Spinal cord (tissue), 10 donors: ENCODE results near the gene COL16A1. TPM values are rescaled to one million over a fixed set of nuclear protein-coding genes. Genes with fewer than 3 reads are reported as not detected.
A peak's percentile ranks its signal among the peaks of the same experiment; 100 is the strongest.

Experiments
- DNase-seq, 6 donors: peaks; one replicate each; pipeline versions ENCODE4 v3.0.0 to v3.0.0-alpha.2; 2013 to 2015; ENCODE audit warnings: low spot score in 6 of 6, low read depth in 4 of 6
- H3K27ac ChIP-seq: one replicate; pipeline ENCODE4 v1.5.1; 2013; ENCODE audit warnings: low read depth, low read length, control low read depth
- H3K27me3 ChIP-seq: one replicate; pipeline ENCODE4 v1.6.1; 2013; ENCODE audit warnings: low read length; ENCODE audit not compliant: control insufficient read depth, insufficient read depth
- H3K36me3 ChIP-seq: one replicate; pipeline ENCODE4 v1.6.1; 2013; ENCODE audit warnings: low read length; ENCODE audit not compliant: control insufficient read depth, insufficient read depth
- H3K4me1 ChIP-seq: one replicate; pipeline ENCODE4 v1.6.1; 2013; ENCODE audit warnings: low read length; ENCODE audit not compliant: control insufficient read depth, insufficient read depth
- H3K4me3 ChIP-seq: one replicate; pipeline ENCODE4 v1.5.1; 2013; ENCODE audit warnings: low read depth, low read length, control low read depth
- H3K9me3 ChIP-seq: one replicate; pipeline ENCODE4 v1.6.1; 2013; ENCODE audit warnings: low read length; ENCODE audit not compliant: control insufficient read depth, insufficient read depth
- WGBS: methylation state at CpG from one replicate; pipeline ENCODE4 v1.1.5; 2013; ENCODE audit warnings: missing lambda C conversion rate; ENCODE audit not compliant: insufficient coverage; 5-methylcytosine and 5-hydroxymethylcytosine counted together
- polyA plus RNA-seq, 2 donors: library from polyadenylated mRNA; unstranded; fragments of 120-200 nt; gene quantifications; one replicate each; pipeline ENCODE4 v1.2.1, GENCODE V29; 2013; ENCODE audit not compliant: insufficient read length in 2 of 2
- total RNA-seq, 2 donors: library from RNA; depleted of rRNA in 1 of 2; stranded (reverse); fragments of 120-200 nt in 1 of 2; fragments of >200 nt in 1 of 2; gene quantifications; one replicate each; pipeline versions ENCODE4 v1.2.3 to v1.2.4, GENCODE V29; 2013 to 2014
- donor health status: healthy.

Gene COL16A1
- total and polyA plus RNA-seq, 4 donors: 60.6 to 178 (median 135) TPM

- H3K4me1 ChIP-seq: peaks cover 46% of the 10 kb centered on the region
- H3K36me3 ChIP-seq: peaks cover 64% of the 10 kb centered on the region
- H3K9me3 ChIP-seq: no peaks in the 10 kb centered on the region
- WGBS: 38% methylated on average over 8 of the region's 9 CpGs
- no peaks in the 10 kb centered on the region for H3K27me3 ChIP-seq
- H3K27ac ChIP-seq: no peak overlapping the region
- DNase-seq: peak in 2 of 6 donors; percentile 73 to 84
- H3K4me3 ChIP-seq: no peak overlapping the region
Observed at GRCh38 chr1:31663622-31664452, 40.0 kb downstream of the COL16A1 start.

DNA sequence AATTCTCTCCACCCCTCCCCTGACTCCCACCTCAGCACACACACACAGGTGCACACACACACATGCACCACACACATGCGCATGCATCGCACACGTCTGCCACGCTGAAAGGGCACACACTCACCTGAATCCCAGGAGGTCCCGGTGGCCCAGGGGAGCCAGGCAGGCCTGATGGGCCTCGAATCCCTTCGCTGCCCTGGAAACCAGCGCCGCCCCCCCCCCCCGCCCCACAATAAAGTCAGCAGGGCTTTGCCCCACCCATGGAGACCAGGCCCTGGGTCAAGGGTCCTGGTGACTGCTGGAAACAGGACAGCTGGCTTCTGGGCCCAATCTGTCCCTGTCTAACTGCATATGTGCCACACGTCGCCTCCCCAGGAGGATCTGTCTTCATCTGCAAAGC is 41.4 kb downstream of the COL16A1 start:
- Histone ChIP-seq H3K27me3 (no peaks in the 10 kb centered on the region), H3K4me1 (peaks cover 35% of the 10 kb centered on the region), H3K27ac (no peak overlapping the region), H3K9me3 (no peaks in the 10 kb centered on the region), H3K4me3 (no peak overlapping the region), H3K36me3 (peaks cover 66% of the 10 kb centered on the region)
- no peak for DNase-seq
- WGBS: 84% methylated on average over 11 of the region's 12 CpGs

DNA sequence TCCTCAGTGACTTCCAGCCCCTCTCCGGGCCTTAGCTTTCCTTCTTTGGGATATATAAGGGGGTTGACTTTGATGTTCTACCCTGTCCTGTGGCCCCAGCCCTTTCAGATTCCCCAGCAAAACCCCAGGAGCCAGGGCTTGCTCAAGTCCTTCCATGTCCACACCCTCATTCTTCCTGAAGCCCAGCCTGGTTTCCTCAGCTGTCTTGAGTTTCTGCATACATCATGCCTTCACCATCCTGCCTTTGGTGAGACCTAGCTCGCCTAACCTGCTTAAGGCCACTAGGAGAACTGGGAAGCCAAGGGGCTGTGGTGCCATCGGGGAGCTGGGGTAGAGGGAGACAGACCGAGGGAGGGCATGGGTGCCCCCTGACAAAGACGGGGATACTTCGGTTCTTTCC is 42.0 kb downstream of the COL16A1 start:
- DNase-seq: no peak
- H3K4me1 ChIP-seq: peaks cover 29% of the 10 kb centered on the region
- H3K36me3 ChIP-seq: peaks cover 66% of the 10 kb centered on the region
- H3K9me3 ChIP-seq: no peaks in the 10 kb centered on the region
- no peak overlapping the region for H3K4me3 ChIP-seq
- no peak overlapping the region for H3K27ac ChIP-seq
- H3K27me3 ChIP-seq: no peaks in the 10 kb centered on the region
- WGBS: 90% methylated on average over 5 of the region's 6 CpGs

- Histone ChIP-seq H3K27me3 (no peaks in the 10 kb centered on the region), H3K36me3 (peaks cover 64% of the 10 kb centered on the region), H3K4me3 (no peak overlapping the region), H3K9me3 (no peaks in the 10 kb centered on the region), H3K27ac (no peak overlapping the region), H3K4me1 (peaks cover 20% of the 10 kb centered on the region)
- no peak for DNase-seq
- 94% methylated on average over 4 of the region's 4 CpGs for WGBS
Observed at GRCh38 chr1:31660871-31661455, 42.9 kb downstream of the COL16A1 start.

DNA sequence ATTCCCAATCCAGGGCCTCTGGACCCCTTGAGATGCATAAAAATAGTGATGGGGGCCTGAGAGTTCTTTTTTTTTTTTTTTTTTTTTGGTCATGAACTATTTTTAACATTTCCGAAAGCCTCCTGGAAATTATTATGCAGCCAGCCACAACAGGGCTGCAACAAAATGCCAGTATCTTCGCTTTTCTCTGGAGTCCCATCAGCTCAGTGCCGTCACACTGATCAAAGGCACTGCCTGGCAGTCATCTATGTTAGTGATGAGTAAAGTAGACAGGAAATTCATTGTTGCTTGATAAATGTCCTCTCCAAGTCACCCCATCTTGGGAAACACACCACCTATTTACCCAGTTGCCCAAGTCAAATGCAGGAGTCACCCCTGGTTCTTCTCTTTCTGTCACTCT is 43.9 kb downstream of the COL16A1 start:
- no peak overlapping the region for H3K4me3 ChIP-seq
- no peak overlapping the region for H3K27ac ChIP-seq
- H3K36me3 ChIP-seq: peaks cover 60% of the 10 kb centered on the region
- 100% methylated on average over 1 of the region's 3 CpGs for WGBS
- no peaks in the 10 kb centered on the region for H3K9me3 ChIP-seq
- H3K27me3 ChIP-seq: no peaks in the 10 kb centered on the region
- peak in 1 of 6 donors; percentile 53 for DNase-seq
- H3K4me1 ChIP-seq: peaks cover 13% of the 10 kb centered on the region

GRCh38 chr1:31658721-31659120 is 45.1 kb downstream of the COL16A1 start:
- Histone ChIP-seq H3K36me3 (peaks cover 59% of the 10 kb centered on the region), H3K4me3 (no peak overlapping the region), H3K27me3 (no peaks in the 10 kb centered on the region), H3K27ac (no peak overlapping the region), H3K4me1 (peaks cover 12% of the 10 kb centered on the region), H3K9me3 (no peaks in the 10 kb centered on the region)
- no CpG with 5 or more reads among the region's 3 CpGs for whole genome bisulfite sequencing
- no peak for DNase-seq

- no peaks in the 10 kb centered on the region for H3K27me3 ChIP-seq
- no peak overlapping the region for H3K27ac ChIP-seq
- no peak overlapping the region for H3K4me3 ChIP-seq
- no peaks in the 10 kb centered on the region for H3K9me3 ChIP-seq
- 88% methylated on average over 9 of the region's 12 CpGs for WGBS
- H3K4me1 ChIP-seq: peaks cover 12% of the 10 kb centered on the region
- DNase-seq: no peak
- H3K36me3 ChIP-seq: peaks cover 61% of the 10 kb centered on the region
Observed at GRCh38 chr1:31657972-31658510, 45.8 kb downstream of the COL16A1 start.

- no peak overlapping the region for H3K4me3 ChIP-seq
- H3K27ac ChIP-seq: no peak overlapping the region
- H3K9me3 ChIP-seq: no peaks in the 10 kb centered on the region
- H3K4me1 ChIP-seq: peaks cover 12% of the 10 kb centered on the region
- H3K36me3 ChIP-seq: peaks cover 55% of the 10 kb centered on the region
- 87% methylated on average over 14 of the region's 14 CpGs for WGBS
- DNase-seq: peak in 1 of 6 donors; percentile 66
- H3K27me3 ChIP-seq: no peaks in the 10 kb centered on the region
Observed at GRCh38 chr1:31657020-31657804, 46.6 kb downstream of the COL16A1 start.

DNA sequence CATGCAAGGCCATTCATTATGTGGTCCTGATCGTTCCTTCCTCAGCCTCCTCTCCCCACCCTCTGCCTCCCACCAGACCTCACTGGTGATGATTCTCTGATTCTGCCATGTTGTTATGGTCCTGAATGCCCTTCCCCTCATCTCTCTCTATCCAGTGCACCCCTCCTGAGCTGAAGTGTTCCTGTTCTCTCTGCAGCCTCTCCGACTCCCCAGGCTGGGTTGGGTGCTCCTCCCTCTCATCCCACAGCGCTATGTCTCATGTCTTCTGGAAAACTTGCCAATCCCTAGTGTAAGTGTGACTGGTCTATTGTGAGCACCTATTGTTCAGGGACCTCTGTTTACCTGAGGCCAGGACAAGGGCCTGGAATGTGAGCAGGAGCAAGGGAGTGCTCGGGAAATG is 48.1 kb downstream of the COL16A1 start:
- Histone ChIP-seq H3K4me1 (peaks cover 12% of the 10 kb centered on the region), H3K27me3 (no peaks in the 10 kb centered on the region), H3K9me3 (no peaks in the 10 kb centered on the region), H3K27ac (no peak overlapping the region), H3K36me3 (peaks cover 49% of the 10 kb centered on the region), H3K4me3 (no peak overlapping the region)
- 40% methylated on average over 1 of the region's 4 CpGs for WGBS
- no peak for DNase-seq
